HG02763 (cell line): Measurements from ENCODE around the gene CTLA4.

Experiments used
- ATAC-seq: cut with Tn5 transposase; IDR thresholded peaks from one replicate; pipeline ENCODE4 v1.9.1; 2021; ENCODE audit warnings: mild to moderate bottlenecking, moderate library complexity; ENCODE audit not compliant: unreplicated experiment

Gene CTLA4

DNA sequence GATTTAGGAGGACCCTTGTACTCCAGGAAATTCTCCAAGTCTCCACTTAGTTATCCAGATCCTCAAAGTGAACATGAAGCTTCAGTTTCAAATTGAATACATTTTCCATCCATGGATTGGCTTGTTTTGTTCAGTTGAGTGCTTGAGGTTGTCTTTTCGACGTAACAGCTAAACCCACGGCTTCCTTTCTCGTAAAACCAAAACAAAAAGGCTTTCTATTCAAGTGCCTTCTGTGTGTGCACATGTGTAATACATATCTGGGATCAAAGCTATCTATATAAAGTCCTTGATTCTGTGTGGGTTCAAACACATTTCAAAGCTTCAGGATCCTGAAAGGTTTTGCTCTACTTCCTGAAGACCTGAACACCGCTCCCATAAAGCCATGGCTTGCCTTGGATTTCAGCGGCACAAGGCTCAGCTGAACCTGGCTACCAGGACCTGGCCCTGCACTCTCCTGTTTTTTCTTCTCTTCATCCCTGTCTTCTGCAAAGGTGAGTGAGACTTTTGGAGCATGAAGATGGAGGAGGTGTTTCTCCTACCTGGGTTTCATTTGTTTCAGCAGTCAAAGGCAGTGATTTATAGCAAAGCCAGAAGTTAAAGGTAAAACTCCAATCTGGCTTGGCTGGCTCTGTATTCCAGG is at the start of gene CTLA4:
Gene CTLA4 (plus strand): TSS at position 211 of the 640 bp plus-strand sequence. CDS start 172 bp downstream, at position 383.
- no peak for ATAC-seq

DNA sequence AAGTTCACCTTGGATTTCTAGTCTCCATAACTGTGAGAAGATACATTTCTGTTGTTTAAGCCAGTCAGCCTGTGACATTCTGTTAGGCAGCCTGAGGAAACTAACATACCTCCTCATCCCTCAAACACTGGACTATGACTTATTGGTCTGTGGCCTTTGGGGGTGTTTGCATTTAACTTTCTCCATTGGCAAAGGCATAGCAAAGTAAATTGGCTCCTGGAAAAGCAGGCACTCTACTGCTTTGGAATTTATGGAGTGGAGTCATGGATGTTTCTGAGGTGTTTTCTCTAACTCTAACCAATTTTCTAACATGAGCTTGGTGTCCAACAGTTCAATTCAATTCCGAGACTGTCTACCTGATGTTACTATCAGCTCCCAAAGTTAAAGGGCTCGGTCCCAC is 48.9 kb upstream of the CTLA4 start:
- ATAC-seq, result no peak

DNA sequence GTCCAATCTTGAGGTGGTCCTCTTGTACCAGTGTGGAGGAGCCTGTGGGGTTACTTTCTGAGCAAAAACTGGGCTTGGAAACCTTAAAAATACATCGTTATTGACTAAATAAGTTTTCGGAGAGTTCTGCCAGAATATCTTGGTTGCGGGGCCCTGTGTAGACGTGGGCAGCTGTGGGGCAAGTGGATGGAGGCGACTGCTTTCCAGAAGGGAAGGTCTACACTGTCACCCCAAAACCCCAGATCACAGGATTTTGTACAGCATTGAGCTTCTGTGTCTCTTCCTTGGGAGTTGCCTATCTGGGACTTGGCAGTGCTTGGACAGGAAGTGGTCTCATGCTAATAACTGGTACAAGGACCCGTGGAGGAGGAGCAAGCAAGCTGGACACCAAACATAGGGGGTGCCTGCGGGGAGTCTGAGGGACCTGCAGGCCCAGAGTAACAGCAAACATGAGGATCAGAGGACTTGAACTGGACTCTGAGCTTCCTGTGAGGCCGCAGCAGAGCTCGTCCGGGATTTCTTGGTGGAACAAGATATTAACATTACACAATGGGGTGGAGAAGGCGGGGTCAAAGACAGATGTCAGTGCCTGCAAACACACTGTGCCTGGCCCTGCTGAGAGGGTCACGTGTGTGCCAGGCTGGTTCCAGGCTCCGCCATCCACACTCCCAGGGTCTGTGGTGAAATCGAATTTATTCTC is 48.0 kb upstream of the CTLA4 start:
- ATAC-seq, result no peak

GRCh38 chr2:203820969-203821368 is 46.6 kb upstream of the CTLA4 start:
- ATAC-seq, result peak; percentile 86

GRCh38 chr2:203822240-203822639 is 45.3 kb upstream of the CTLA4 start:
- no peak for ATAC-seq

DNA sequence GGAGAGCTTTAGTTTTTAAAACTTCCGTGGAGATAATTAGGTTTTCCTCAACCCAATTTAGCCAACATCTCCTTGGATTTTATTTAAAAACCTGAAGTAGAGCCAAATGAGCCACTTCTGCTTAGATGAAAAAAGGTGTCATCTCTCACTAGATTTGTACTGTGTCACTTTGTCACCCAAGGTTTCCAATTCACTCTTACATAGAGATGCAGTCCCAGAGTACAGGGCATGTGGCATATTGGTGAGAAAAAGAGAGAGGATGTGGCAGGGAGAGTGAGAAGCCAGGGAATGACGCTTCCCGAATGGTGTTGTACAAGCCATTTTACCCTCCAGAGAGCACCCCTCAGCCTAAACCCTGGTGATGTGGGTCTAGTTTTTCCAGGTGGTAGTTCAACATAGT is 44.4 kb upstream of the CTLA4 start:
- ATAC-seq, result no peak

DNA sequence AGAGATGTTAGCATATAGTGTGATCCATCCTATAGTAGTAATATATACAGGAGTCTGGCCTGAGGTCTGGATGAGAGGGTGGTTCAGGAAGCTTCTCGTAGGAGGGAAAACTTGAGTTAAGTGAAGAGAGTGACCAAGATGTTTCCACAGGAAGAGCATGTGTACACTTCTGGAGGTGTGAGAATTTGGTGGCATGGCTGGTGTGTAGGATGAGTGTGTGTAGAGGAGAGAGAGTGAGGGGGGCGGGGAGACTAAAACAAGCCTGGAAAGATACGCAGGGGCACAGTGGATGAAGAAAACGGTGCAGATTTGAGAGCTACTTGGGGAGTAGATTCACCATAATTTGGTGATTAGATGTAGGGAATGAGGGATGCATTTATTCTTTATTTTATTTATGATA is 43.5 kb upstream of the CTLA4 start:
- no peak for ATAC-seq

DNA sequence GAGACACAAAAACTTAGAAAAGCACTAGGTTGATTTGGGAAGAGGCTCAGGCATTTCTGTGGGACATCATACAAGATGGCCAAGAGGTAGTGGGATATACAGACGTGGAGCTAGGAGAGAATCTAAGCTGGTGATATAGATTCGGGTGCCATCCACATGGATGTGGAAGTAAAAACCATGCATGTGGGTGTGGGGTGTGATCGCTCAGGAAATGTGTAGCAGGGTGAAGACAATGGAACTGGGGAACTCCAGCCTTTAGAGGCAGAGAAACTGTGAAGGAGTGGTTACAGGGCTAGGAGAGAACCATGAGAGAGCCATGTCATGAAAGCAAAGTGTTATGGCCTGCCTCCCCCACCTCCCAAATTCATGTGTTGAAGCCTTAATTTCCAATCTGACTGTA is 43.0 kb upstream of the CTLA4 start:
- ATAC-seq, result no peak

- no peak for ATAC-seq
Measured at GRCh38 chr2:203826704-203827103, 40.9 kb upstream of the CTLA4 start.

- no peak for ATAC-seq
Measured at GRCh38 chr2:203830304-203831055, 37.1 kb upstream of the CTLA4 start.

- ATAC-seq, result no peak
Measured at GRCh38 chr2:203835420-203835819, 32.2 kb upstream of the CTLA4 start.

GRCh38 chr2:203835892-203836800 is 31.4 kb upstream of the CTLA4 start:
- no peak for ATAC-seq

- no peak for ATAC-seq
Measured at GRCh38 chr2:203840655-203841205, 26.8 kb upstream of the CTLA4 start.

GRCh38 chr2:203841654-203842053 is 25.9 kb upstream of the CTLA4 start:
- no peak for ATAC-seq

DNA sequence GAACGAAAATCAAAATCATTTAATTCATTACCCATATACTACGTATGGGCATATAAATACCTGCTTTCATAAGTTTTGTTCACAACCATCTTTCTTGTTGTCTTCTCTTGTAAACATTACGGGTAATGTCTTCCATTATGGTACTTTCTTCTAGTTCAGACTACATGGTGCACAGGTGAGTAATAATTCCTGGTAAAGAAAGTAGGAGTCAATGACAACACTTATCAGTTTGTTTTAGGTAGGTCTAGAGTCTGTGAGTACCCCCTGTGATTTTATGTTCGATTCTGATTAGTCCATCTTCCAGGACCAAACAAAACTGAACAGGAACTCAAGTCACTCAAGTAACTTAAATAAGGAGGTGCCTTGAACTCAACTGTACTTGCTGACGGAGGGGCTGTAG is 25.2 kb upstream of the CTLA4 start:
- no peak for ATAC-seq

GRCh38 chr2:203846490-203847105 is 21.0 kb upstream of the CTLA4 start:
- ATAC-seq, result no peak

DNA sequence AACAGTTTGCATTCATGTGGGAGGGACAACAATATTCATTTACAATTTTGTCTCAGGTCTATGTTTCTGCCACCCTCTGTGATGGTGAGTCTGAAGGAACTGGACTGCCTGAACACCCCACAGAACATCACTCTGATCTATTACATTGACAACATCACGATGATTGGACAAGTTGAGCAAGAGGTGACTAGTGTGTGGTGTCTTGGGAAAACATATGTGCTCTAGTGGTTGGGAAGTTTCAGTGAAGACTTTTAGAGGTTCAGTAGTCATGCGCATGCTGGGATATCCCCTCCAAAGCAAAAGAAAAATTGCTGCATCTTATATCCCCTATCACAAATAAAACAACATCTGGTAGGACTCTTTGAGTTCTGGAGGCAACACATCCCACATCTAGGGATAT is 18.6 kb upstream of the CTLA4 start:
- ATAC-seq, result no peak

- ATAC-seq, result no peak
Measured at GRCh38 chr2:203852760-203853159, 14.8 kb upstream of the CTLA4 start.

- no peak for ATAC-seq
Measured at GRCh38 chr2:203853271-203853670, 14.3 kb upstream of the CTLA4 start.

- ATAC-seq, result no peak
Measured at GRCh38 chr2:203853722-203854121, 13.8 kb upstream of the CTLA4 start.
